Peyer's patch (tissue), 4 donors: ENCODE results near the gene STON1.

ENCODE experiments used
- POLR2A ChIP-seq, 2 donors: fragments of 450-650 bp; IDR thresholded peaks; one replicate each; pipeline ENCODE4 v1.5.1; 2017; ENCODE audit warnings: antibody characterized with exemption in 2 of 2, mild to moderate bottlenecking in 2 of 2, moderate library complexity in 2 of 2
- TF ChIP-seq, protein P1 (sequence below), 6 experiments: fragments of 450-650 bp in 4 of 6; fragments of 200-600 bp in 2 of 6; sonication (generic) in 1 of 6; IDR thresholded peaks; one replicate each; pipeline ENCODE4 v1.5.1; 2017 to 2019; ENCODE audit warnings: antibody characterized with exemption in 6 of 6, mild to moderate bottlenecking in 3 of 6, moderate library complexity in 1 of 6

DNA sequence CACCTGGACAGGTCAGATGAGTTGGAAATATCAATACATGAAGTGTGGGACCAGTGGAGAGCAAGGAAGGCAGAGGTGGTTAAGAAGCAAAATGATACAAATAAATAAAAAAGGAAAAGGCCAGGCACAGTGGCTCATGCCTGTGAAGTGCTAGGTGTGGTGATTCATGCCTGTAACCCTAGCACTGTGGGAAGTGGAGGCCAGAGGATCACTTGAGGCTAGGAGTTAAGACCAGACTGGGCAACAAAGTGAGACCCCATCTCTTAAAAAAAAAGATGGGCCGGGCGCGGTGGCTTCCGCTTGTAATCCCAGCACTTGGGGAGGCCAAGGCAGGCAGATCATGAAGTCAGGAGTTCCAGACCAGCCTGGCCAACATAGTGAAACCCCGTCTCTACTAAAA, 2.9 kb downstream of the STON1 start:
- no peak for TF ChIP-seq POLR2A (IDR thresholded peaks at IDR 0.05)
- TF ChIP-seq, protein P1, sequence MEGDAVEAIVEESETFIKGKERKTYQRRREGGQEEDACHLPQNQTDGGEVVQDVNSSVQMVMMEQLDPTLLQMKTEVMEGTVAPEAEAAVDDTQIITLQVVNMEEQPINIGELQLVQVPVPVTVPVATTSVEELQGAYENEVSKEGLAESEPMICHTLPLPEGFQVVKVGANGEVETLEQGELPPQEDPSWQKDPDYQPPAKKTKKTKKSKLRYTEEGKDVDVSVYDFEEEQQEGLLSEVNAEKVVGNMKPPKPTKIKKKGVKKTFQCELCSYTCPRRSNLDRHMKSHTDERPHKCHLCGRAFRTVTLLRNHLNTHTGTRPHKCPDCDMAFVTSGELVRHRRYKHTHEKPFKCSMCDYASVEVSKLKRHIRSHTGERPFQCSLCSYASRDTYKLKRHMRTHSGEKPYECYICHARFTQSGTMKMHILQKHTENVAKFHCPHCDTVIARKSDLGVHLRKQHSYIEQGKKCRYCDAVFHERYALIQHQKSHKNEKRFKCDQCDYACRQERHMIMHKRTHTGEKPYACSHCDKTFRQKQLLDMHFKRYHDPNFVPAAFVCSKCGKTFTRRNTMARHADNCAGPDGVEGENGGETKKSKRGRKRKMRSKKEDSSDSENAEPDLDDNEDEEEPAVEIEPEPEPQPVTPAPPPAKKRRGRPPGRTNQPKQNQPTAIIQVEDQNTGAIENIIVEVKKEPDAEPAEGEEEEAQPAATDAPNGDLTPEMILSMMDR (IDR thresholded peaks at IDR 0.05), result no peak
